KOPT-K1 (cell line): Measurements from ENCODE around the gene TKT.

Experiments
- H3K27ac ChIP-seq: fragments of 200-600 bp; sonication (generic); 2 replicates; pipeline ENCODE4 v1.5.1; 2016; ENCODE audit warnings: antibody characterized with exemption, mild to moderate bottlenecking, low read depth, low read length; ENCODE audit not compliant: poor library complexity, severe bottlenecking
- H3K36me3 ChIP-seq: fragments of 200-600 bp; sonication (generic); 2 replicates; pipeline ENCODE4 v1.5.1; 2017; ENCODE audit warnings: antibody characterized with exemption, mild to moderate bottlenecking, low read length, moderate library complexity; ENCODE audit not compliant: insufficient read depth
- H3K9me3 ChIP-seq: fragments of 200-600 bp; sonication (generic); 2 replicates; pipeline ENCODE4 v1.5.1; 2017; ENCODE audit warnings: antibody characterized with exemption, low read length, mild to moderate bottlenecking; ENCODE audit not compliant: insufficient read depth, poor library complexity, severe bottlenecking

The TKT gene

GRCh38 chr3:53180305-53181023 lies 75.4 kb downstream of the TKT start:
- Histone ChIP-seq H3K9me3 (no peaks in the 10 kb centered on the region), H3K36me3 (peaks cover 14% of the 10 kb centered on the region; the same call in 1 of the 2 replicates), H3K27ac (no peak overlapping the region)

- Histone ChIP-seq H3K9me3 (no peaks in the 10 kb centered on the region), H3K27ac (no peak overlapping the region), H3K36me3 (peaks cover 14% of the 10 kb centered on the region; the same call in 1 of the 2 replicates)
These were observed 76.2 kb downstream of the TKT start for GRCh38 chr3:53179580-53179979.

GRCh38 chr3:53178246-53178645 lies 77.6 kb downstream of the TKT start:
- peaks cover 14% of the 10 kb centered on the region; the same call in 1 of the 2 replicates for H3K36me3 ChIP-seq
- no peak overlapping the region for H3K27ac ChIP-seq

GRCh38 chr3:53175613-53176540 lies 79.9 kb downstream of the TKT start:
- Histone ChIP-seq H3K36me3 (peaks cover 7% of the 10 kb centered on the region; the same call in 1 of the 2 replicates), H3K27ac (no peak overlapping the region), H3K9me3 (no peaks in the 10 kb centered on the region)

More at GRCh38 chr3:53178246-53178645, 77.6 kb downstream of the TKT start:
- no peaks in the 10 kb centered on the region for H3K9me3 ChIP-seq
